HG03196 (cell line): ENCODE measurements around the gene UBE2Q1.

Experiments used
- ATAC-seq: cut with Tn5 transposase; IDR thresholded peaks from one replicate; pipeline ENCODE4 v1.9.1; 2021; ENCODE audit not compliant: unreplicated experiment

Gene UBE2Q1

DNA sequence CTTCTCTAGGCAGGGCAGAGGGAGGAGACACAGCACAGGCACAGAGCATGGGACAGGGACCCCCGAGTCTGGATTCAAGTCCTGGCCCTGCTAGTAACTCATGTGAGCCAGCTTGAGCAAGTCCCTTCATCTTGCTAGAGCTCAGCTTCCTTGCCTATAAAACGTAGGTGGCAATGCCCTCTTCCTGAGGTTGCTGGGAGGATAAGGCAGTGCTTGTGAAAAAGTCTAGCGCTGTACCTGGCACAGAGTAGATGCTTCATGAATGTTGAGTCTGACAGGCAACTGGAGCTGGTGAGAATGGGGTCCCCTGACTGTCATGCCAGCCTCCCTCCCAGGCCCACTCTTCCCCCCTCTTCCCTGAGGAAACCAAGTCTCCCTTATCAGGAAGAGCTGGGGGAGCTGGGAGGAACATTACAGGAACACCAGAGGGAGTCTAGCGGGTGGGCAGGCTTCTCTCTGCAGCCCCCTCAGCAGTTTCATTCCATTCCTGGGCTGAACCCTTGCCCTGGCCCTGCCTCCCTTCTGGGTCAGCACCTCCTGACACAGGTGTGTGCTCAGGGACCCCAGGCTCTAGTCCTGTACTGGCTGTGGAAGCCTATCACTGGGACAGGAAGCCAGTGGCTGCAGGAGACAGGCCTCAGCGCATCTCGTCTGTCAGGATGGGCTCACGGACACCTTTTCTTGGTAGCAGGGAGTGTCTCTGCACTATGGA is 19.0 kb upstream of the UBE2Q1 start:
- no peak for ATAC-seq

GRCh38 chr1:154575951-154576566 is 17.6 kb upstream of the UBE2Q1 start:
- ATAC-seq: no peak

DNA sequence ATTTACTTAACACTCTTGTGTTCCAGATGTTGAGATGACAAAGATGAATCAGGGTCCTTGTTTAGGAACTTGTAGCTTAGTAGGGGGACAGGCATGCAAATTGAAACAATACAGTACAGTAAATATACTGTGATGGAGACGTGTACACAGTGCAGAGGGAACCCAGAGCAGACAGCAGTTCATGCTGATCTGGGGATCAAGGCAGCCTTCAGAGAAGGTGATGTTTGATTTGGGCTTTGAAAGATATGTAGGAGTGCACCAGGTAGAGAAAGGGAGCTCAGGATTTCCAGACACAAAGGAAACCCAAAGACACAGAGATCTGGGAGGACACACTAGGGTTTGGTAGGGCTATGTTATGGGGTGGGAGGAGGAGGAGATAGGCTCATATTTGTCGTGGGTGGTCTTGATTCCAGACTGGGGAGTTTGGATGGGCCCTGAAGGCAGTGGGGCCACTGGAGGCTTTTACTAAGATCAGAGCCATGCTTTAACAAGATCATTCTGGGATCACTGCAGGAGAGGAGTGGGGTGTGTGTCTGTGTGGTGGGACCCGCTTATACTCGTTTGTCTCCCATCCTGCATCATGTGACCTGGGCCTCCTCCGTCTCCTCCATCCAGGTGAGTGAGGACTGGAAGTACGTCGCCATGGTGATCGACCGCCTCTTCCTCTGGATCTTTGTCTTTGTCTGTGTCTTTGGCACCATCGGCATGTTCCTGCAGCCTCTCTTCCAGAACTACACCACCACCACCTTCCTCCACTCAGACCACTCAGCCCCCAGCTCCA is 16.9 kb upstream of the UBE2Q1 start:
- ATAC-seq: no peak

DNA sequence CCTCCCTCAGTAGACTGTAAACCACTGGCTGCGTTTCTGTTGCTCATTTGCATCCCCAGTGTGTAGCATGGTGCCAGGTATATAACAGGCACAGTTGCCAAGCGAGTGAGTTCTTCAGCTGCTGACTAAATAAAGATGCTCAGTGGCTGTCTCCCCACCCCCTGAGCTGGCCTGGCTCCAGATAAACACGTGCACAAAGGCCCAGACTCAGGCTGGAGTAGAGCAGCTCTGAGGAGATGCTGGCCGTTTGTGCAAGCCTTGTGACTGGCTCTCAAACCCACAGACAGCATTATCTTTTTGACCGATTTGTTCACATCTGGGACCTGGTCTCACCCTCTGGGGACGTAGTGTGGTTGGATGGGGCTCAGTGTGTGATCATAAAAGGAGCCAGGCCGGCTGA is 16.3 kb upstream of the UBE2Q1 start:
- ATAC-seq: no peak

GRCh38 chr1:154573168-154573510 is 14.7 kb upstream of the UBE2Q1 start:
- ATAC-seq: no peak

DNA sequence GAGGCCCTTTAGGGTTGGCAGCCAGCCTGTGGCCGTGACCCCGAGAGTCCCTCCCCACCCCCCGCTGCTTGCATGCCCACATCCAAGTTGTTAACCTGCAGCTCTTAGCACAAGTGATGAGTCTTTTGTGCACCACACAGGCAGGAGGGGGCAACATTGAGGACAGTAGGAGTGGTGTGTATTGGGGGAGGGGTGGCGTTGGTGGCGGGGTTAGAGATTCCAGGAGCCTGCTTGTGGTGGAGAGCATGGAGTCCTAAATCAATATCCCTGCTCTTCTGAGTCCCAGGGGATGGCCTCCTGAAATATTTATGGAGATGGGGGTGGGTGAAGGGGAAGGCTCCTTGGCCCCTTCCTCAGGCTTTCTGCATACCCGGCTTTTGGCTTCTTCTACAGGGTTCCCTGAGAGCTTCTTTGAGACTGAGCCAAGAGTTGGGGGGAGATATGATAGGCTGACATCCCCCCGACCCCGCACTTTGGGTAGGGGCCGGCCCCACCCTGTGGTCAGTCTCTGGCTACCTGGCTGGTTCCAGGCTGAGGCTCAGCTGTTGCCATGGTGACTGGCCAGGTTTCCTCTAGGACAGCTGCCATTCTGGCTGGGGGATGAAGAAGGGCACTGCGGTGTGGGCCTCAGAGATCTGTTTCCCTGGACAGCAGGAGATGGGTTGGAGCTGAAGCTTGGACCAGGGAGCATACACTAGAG is 14.2 kb upstream of the UBE2Q1 start:
- no peak for ATAC-seq

DNA sequence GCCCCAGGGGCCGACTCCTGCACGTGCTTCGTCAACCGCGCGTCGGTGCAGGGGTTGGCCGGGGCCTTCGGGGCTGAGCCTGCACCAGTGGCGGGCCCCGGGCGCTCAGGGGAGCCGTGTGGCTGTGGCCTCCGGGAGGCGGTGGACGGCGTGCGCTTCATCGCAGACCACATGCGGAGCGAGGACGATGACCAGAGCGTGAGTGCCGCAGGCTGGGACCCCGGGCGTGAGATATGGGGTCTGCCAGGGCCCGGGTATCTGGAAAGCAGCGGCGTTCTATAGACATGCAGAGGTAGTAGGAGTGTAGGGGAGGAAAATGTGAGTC is 13.5 kb upstream of the UBE2Q1 start:
- ATAC-seq: no peak

- no peak for ATAC-seq
Measured at GRCh38 chr1:154571244-154571963, 12.9 kb upstream of the UBE2Q1 start.

- ATAC-seq: no peak
Measured at GRCh38 chr1:154568157-154568815, 9.8 kb upstream of the UBE2Q1 start.

GRCh38 chr1:154567386-154568156 is 9.1 kb upstream of the UBE2Q1 start, which contains the start of gene CHRNB2:
CHRNB2 (plus strand) TSS chr1:154567778; CDS start chr1:154568045, 267 bp downstream.
- no peak for ATAC-seq

DNA sequence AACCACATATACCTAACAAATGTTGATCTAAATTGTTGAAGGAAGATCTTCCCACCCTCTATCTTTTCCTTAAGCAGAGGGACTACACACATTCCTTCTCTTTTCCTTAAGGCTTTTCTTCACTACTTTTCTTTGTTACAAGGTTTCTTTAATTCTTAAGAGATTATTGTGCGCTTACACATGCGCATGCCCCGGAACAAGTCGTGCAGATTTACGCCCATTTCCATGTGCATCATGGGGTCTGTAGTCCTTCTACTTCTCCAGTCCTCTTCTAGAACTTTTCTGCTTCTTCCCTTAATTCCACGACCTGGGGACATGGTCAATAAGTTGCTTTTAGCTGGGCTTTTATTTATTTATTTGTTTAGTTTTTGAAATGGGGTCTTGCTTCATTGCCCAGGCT is 7.4 kb upstream of the UBE2Q1 start:
- ATAC-seq: no peak

DNA sequence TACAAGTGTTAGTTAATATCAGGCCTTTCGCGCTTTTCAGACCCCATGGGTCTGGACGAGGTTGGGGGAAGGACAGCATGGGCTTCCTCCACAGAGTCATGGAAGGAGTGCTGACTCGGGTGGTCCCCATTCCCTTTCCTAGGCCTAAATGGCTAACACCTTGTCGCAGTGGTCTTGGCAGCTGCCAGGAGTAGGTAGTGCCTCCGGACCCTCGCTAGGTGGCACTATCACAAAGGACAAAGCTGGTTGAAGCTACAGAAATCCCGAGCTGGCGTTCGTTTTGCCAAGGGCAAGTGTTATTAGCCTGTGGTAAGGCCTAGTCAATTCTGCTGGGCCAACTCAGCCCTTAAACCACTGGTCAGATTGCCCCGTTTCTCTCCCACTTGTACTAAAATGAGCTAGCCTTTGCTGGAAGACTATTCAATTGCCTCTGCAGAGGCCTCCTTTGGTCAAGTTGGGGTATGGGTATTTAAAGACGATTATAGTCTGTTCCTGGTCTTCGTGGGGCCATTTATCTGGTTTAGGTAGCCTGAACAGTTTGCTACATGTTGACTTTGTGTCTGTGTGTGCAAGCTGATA is 1.1 kb upstream of the UBE2Q1 start:
- peak; percentile 42 for ATAC-seq

DNA sequence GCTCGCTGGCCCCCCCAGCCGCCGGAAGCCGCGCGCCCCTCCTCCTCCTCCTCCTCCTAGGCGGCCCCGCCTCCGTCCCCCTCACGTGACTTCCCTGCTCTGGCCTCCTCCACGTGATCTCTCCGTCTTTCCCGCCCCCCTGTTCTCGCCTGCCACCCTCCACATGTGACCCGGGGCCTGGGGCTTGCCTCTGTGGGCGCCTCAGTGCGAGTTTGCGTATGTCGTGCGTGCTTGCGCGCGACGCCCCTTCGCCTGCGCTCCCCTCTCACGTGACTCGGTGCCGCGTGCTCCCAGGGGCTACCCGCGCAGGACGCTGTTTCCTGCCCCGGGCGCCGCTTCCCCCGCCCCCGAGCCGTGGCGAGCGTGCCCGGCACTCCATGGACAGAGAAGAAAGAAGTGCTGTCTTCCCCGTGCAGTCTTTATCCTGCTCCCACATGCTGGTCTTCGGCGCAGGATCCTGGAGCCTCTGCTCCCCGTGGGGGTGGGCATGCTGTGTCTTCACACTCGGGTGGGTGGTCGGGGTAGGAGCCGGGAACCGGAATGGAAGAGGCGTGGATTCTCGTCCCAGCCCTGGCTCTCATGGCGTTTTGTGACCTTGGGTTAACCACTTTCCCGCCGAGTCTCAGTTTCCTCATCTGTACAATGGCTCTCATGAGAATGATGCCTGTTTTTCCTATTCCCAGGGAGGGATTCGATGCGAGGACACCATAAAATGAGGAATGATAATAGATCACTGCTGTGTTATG is 431 bp upstream of the UBE2Q1 start:
- peak; percentile 85 for ATAC-seq

DNA sequence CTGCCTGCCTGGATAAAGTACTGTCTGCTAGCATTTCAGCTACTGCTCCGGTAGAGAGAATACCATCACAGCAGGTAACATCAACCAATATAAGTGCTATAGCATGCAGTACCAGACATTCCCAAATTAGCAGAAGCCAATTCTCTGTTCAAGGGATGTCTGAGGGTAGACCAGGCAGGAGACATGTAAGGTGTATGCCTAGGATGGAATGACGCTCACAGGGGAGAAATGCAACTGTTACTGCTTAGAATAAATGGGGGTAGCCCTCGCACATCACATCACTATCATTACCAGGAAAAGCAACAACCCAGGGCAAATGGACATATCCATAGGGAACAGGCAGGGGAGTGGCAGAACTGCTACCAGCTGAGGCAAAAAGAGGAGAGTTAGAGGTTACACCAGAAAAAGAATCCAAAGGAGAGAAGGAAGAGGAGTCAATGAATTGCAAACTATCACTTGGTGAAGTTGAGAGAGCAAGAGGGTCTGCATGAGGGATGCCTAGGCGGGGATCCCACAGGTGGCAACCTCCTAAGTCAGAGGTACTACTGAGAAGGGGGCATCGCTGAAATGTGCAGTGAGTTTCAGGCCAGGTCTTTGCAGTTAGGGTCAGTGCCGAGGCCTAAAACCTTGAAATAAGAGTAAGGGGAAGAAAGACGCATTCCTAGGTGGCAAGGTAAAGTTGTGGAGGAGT is 1.1 kb downstream of the UBE2Q1 start:
- ATAC-seq: no peak

DNA sequence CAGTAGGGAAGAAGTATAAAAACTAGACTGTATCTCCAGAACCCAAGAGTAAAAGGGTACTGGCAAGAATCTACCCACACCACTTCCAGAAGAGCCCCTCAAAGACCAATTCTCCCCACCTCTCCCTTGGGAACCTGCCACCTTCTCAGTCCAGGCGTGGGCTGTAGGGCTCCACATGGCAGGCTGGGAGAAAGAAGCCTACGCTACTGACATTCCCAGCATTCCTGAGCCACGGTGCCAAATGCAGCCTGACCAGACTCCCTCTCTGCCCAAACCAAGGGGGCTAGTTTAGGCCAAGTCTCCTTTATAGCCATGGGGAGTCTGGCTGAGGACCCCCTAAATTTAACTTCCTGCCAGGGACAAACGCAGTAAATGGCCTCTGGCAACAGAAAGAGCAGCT is 2.0 kb downstream of the UBE2Q1 start:
- no peak for ATAC-seq

GRCh38 chr1:154553056-154554030 is 5.1 kb downstream of the UBE2Q1 start:
- ATAC-seq: no peak

- no peak for ATAC-seq
Measured at GRCh38 chr1:154552036-154552435, 6.4 kb downstream of the UBE2Q1 start.
